Stomach (tissue), 4 donors: ENCODE data around the gene RARG.

Experiments
- CTCF ChIP-seq, 7 experiments: fragments of 450-650 bp in 4 of 7; fragments of 200-600 bp in 3 of 7; sonication (generic) in 3 of 7; IDR thresholded peaks; one replicate each; pipeline ENCODE4 v1.5.1; 2016 to 2019; ENCODE audit warnings: antibody characterized with exemption in 7 of 7, control low read depth in 2 of 7, mild to moderate bottlenecking in 1 of 7
- POLR2A ChIP-seq, 4 donors: fragments of 450-650 bp; IDR thresholded peaks; one replicate each; pipeline ENCODE4 v1.6.1; 2016; ENCODE audit warnings: antibody characterized with exemption in 4 of 4, control low read depth in 2 of 4, mild to moderate bottlenecking in 1 of 4, moderate library complexity in 1 of 4

GRCh38 chr12:53252349-53252916, 20.4 kb upstream of the RARG start:
- TF ChIP-seq CTCF (IDR thresholded peaks at IDR 0.05) (no peak), POLR2A (IDR thresholded peaks at IDR 0.05) (no peak)
